Panc1 (cell line): ENCODE measurements around the gene SGIP1. TPM values are rescaled to one million over a fixed set of nuclear protein-coding genes. Genes with fewer than 3 reads are reported as not detected.
A peak's percentile ranks its signal among the peaks of the same experiment; 100 is the strongest.

Experiments
- ATAC-seq: fragments of 200-7000 bp; cut with Tn5 transposase; 2 replicates; pipeline ENCODE4 v1.9.1; 2020; ENCODE audit warnings: mild to moderate bottlenecking, moderate library complexity
- BruUV-seq: library from RNA; stranded (reverse); fragments of 400-500 nt; replicated peaks from 2 replicates; lab custom pipeline; 2021; lab: Mats Ljungman, UMichigan
- CTCF ChIA-PET: fragments of 300-600 bp; sonication (Branson Sonifier 250); formaldehyde crosslinking; loops from one replicate; lab custom pipeline; 2022; ENCODE audit warnings: antibody characterized with exemption; lab: Charles Lee
- POLR2A ChIA-PET: fragments of 300-600 bp; sonication (Branson Sonifier 250); formaldehyde crosslinking; loops from one replicate; lab custom pipeline; 2022; ENCODE audit warnings: antibody characterized with exemption; lab: Charles Lee
- DNase-seq: peaks from one replicate; pipeline ENCODE4 v3.0.0-alpha.2; 2010; ENCODE audit warnings: low read depth, low spot score
- H3K27ac ChIP-seq: 2 replicates; pipeline ENCODE4 v1.5.1; 2011; ENCODE audit warnings: mild to moderate bottlenecking, low read length, inconsistent platforms
- H3K27me3 ChIP-seq: fragments of 200-500 bp; sonication (Bioruptor generic); 2 replicates; pipeline ENCODE4 v1.6.0; 2014; ENCODE audit warnings: low read length, inconsistent platforms; ENCODE audit not compliant: control insufficient read depth, insufficient read depth
- H3K36me3 ChIP-seq: fragments of 200-500 bp; sonication (Bioruptor generic); 2 replicates; pipeline ENCODE4 v1.5.1; 2014; ENCODE audit warnings: inconsistent platforms, mild to moderate bottlenecking, low read length, moderate library complexity; ENCODE audit not compliant: control insufficient read depth, insufficient read depth
- H3K4me1 ChIP-seq: 2 replicates; pipeline ENCODE4 v1.5.1; 2011; ENCODE audit warnings: inconsistent platforms, mild to moderate bottlenecking, low read length, moderate library complexity; ENCODE audit not compliant: control insufficient read depth, insufficient read depth
- H3K4me3 ChIP-seq, 2 experiments: 2 replicates each; pipeline ENCODE4 v1.5.1; 2011 to 2012; ENCODE audit warnings: low read depth in 2 of 2, low read length in 2 of 2, mild to moderate bottlenecking in 2 of 2, inconsistent platforms in 1 of 2, moderate library complexity in 1 of 2
- H3K9me3 ChIP-seq: fragments of 200-500 bp; sonication (Bioruptor generic); 2 replicates; pipeline ENCODE4 v1.5.1; 2014; ENCODE audit warnings: low read depth, mild to moderate bottlenecking, inconsistent platforms, low read length, moderate library complexity; ENCODE audit not compliant: control insufficient read depth, insufficient read depth
- POLR2AphosphoS5 ChIP-seq: IDR thresholded peaks from 2 replicates; pipeline ENCODE4 v1.6.1; 2012; ENCODE audit warnings: mild to moderate bottlenecking, low read depth, low read length, moderate library complexity
- SIN3A ChIP-seq: IDR thresholded peaks from 2 replicates; pipeline ENCODE4 v1.6.1; 2012; ENCODE audit warnings: low read depth, mild to moderate bottlenecking, low read length, moderate library complexity, borderline replicate concordance; ENCODE audit not compliant: insufficient read depth
- TCF7L2 ChIP-seq: IDR thresholded peaks from 2 replicates; pipeline ENCODE4 v1.6.1; 2011; ENCODE audit warnings: mild to moderate bottlenecking, low read depth, low read length, inconsistent platforms
- in situ Hi-C: cut with HindIII; loops from 2 replicates; pipeline ENCODE4 v1.10.0; 2016; ENCODE audit warnings: low sequenced_read_pairs, low pct_unique_long_range_greater_than_20kb
- intact Hi-C: fragments of 100-400 bp; cut with micrococcal nuclease; formaldehyde crosslinking; loops from one replicate; pipeline ENCODE4 v1.10.0; 2022; ENCODE audit not compliant: unreplicated experiment
- total RNA-seq: library from RNA; stranded (reverse); gene quantifications from one replicate; pipeline ENCODE4 v1.2.1, GENCODE V29; 2021; ENCODE audit not compliant: unreplicated experiment
- TF ChIP-seq, protein P1 (sequence below), 2 experiments: IDR thresholded peaks; 2 replicates each; pipeline ENCODE4 v1.6.1; 2011 to 2012; ENCODE audit warnings: low read depth in 2 of 2, control low read depth in 1 of 2, low read length in 1 of 2, mild to moderate bottlenecking in 1 of 2, moderate library complexity in 1 of 2; ENCODE audit not compliant: insufficient read depth in 1 of 2
- TF ChIP-seq, protein P2 (sequence below): fragments of 450-650 bp; IDR thresholded peaks from 2 replicates; pipeline ENCODE4 v1.5.1; 2017; ENCODE audit warnings: mild to moderate bottlenecking

SGIP1 gene
- total RNA-seq, 1 experiment from 2014 or later: 1.6 TPM

DNA sequence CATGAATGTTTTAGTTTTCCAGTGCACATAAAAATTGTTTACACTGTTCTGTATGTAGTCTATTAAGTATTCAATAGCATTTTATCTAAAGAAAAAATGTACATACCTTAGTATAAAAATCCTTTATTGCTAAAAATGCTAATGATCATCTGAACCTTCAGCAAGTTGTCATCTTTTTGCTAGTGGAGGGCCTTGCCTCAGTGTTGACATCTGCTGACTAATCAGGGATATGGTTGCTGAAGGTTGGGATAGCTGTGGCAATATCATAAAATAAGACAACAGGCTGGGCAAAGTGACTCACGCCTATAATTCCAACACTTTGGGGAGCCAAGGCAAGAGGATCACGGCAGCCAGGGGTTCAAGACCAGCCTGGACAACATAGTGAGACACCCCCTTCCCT, 227.3 kb downstream of the SGIP1 start:
- intact Hi-C loops: loop anchor here (10.0 kb wide), 2 partner anchors 174 to 234 kb away; no protein-coding TSS in a partner anchor
- no TSS peak for BruUV-seq
- no peak overlapping the region for H3K4me3 ChIP-seq
- in situ Hi-C loops: no loop called here
- no peaks in the 10 kb centered on the region for H3K36me3 ChIP-seq
- H3K27ac ChIP-seq: no peak overlapping the region
- H3K27me3 ChIP-seq: peaks cover under 1% of the 10 kb centered on the region; the same call in 1 of the 2 replicates
- no peak for ATAC-seq
- no peaks in the 10 kb centered on the region for H3K9me3 ChIP-seq
- DNase-seq: no peak
- POLR2A ChIA-PET: no interaction called here
- H3K4me1 ChIP-seq: no peaks in the 10 kb centered on the region
- CTCF ChIA-PET: no interaction called here
- TF ChIP-seq, protein P1, sequence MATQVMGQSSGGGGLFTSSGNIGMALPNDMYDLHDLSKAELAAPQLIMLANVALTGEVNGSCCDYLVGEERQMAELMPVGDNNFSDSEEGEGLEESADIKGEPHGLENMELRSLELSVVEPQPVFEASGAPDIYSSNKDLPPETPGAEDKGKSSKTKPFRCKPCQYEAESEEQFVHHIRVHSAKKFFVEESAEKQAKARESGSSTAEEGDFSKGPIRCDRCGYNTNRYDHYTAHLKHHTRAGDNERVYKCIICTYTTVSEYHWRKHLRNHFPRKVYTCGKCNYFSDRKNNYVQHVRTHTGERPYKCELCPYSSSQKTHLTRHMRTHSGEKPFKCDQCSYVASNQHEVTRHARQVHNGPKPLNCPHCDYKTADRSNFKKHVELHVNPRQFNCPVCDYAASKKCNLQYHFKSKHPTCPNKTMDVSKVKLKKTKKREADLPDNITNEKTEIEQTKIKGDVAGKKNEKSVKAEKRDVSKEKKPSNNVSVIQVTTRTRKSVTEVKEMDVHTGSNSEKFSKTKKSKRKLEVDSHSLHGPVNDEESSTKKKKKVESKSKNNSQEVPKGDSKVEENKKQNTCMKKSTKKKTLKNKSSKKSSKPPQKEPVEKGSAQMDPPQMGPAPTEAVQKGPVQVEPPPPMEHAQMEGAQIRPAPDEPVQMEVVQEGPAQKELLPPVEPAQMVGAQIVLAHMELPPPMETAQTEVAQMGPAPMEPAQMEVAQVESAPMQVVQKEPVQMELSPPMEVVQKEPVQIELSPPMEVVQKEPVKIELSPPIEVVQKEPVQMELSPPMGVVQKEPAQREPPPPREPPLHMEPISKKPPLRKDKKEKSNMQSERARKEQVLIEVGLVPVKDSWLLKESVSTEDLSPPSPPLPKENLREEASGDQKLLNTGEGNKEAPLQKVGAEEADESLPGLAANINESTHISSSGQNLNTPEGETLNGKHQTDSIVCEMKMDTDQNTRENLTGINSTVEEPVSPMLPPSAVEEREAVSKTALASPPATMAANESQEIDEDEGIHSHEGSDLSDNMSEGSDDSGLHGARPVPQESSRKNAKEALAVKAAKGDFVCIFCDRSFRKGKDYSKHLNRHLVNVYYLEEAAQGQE (IDR thresholded peaks at IDR 0.05; ENCODE audit: insufficient read depth in 1 of 2, low read depth in 2 of 2, low read length in 1 of 2): no peak
- TF ChIP-seq TCF7L2: no peak
- TF ChIP-seq, protein P2, sequence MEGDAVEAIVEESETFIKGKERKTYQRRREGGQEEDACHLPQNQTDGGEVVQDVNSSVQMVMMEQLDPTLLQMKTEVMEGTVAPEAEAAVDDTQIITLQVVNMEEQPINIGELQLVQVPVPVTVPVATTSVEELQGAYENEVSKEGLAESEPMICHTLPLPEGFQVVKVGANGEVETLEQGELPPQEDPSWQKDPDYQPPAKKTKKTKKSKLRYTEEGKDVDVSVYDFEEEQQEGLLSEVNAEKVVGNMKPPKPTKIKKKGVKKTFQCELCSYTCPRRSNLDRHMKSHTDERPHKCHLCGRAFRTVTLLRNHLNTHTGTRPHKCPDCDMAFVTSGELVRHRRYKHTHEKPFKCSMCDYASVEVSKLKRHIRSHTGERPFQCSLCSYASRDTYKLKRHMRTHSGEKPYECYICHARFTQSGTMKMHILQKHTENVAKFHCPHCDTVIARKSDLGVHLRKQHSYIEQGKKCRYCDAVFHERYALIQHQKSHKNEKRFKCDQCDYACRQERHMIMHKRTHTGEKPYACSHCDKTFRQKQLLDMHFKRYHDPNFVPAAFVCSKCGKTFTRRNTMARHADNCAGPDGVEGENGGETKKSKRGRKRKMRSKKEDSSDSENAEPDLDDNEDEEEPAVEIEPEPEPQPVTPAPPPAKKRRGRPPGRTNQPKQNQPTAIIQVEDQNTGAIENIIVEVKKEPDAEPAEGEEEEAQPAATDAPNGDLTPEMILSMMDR: no peak
- no peak for TF ChIP-seq SIN3A
- no peak for TF ChIP-seq POLR2AphosphoS5

- ChIA-PET CTCF (interaction anchor here (0.5 to 0.8 kb wide), 4 partner anchors 32 to 224 kb away, joined by 3 to 6 read pairs (median 4); no protein-coding TSS in a partner anchor), POLR2A (no interaction called here)
- no peaks in the 10 kb centered on the region for H3K36me3 ChIP-seq
- intact Hi-C loops (loop anchor here (5.0 to 10.0 kb wide), 4 partner anchors 170 to 447 kb away; no protein-coding TSS in a partner anchor), in situ Hi-C loops (no loop called here)
- H3K9me3 ChIP-seq: no peaks in the 10 kb centered on the region
- TF ChIP-seq, protein P1 (IDR thresholded peaks at IDR 0.05; ENCODE audit: insufficient read depth in 1 of 2, low read depth in 2 of 2, low read length in 1 of 2): no peak
- TF ChIP-seq POLR2AphosphoS5: no peak
- TF ChIP-seq TCF7L2: no peak
- TF ChIP-seq, protein P2: peak; percentile 76; the same call in 1 of the 2 replicates
- no peak for TF ChIP-seq SIN3A
- no peak overlapping the region for H3K27ac ChIP-seq
- DNase-seq: peak; percentile 60
- no peak overlapping the region for H3K4me3 ChIP-seq
- no peaks in the 10 kb centered on the region for H3K4me1 ChIP-seq
- no TSS peak for BruUV-seq
- no peak; the same call in 1 of the 2 replicates for ATAC-seq
- no peaks in the 10 kb centered on the region for H3K27me3 ChIP-seq
These were observed 231.1 kb downstream of the SGIP1 start for GRCh38 chr1:66764994-66765578.
